NCI-H345 (cell line): ENCODE measurements around the gene PRKD1.
A peak's percentile ranks its signal among the peaks of the same experiment; 100 is the strongest.

ENCODE experiments used
- DNase-seq: peaks from one replicate; lab custom pipeline; 2025; lab: John Stamatoyannopoulos, UW

The PRKD1 gene

GRCh38 chr14:29838752-29839151, 88.9 kb downstream of the PRKD1 start:
- DNase-seq = no peak

- DNase-seq = no peak
Measured at GRCh38 chr14:29836395-29836794, 91.3 kb downstream of the PRKD1 start.

- DNase-seq = no peak
Measured at GRCh38 chr14:29832042-29832441, 95.6 kb downstream of the PRKD1 start.

GRCh38 chr14:29829851-29830250, 97.8 kb downstream of the PRKD1 start:
- DNase-seq = no peak

DNA sequence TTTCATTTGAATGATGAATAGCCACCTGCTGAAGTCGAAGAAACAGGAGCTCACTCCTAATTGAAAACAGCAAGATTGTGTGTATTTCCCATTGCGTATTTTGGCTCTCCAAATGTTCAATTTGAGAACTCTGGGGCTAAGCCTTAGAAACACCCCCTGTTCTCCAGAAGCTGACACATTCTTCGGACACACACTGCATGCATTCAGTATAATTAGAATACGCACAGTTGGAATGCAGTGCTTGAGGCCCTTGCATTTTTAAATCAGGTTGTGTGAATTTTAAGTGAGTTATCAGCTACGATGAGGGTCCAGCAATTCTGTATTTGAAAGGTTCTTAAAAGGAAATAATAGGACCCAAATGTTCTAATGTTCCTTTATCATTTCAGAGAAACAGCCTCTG, 103.8 kb downstream of the PRKD1 start:
- no peak for DNase-seq

GRCh38 chr14:29822430-29822709, 105.3 kb downstream of the PRKD1 start:
- DNase-seq = no peak

GRCh38 chr14:29821661-29822429, 105.8 kb downstream of the PRKD1 start:
- DNase-seq = peak; percentile 53

DNA sequence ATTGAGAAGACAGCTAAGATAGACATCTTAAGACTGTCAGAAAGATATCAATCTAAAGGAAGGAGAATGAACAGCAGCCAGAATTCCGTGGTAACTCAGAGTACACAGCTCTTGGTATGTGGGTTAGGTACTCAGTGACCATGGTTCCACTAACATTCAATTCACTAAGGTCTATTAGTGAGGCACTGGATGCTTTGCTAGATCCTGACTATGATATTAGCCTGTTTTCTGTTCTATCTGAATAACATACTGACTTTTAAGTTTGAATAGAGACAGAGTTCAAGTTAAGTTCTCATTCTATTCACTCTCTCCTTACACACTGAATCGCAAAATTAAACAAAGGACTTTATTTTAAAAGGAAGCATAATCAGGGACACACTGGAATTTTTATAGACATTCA, 106.4 kb downstream of the PRKD1 start:
- DNase-seq = no peak

DNA sequence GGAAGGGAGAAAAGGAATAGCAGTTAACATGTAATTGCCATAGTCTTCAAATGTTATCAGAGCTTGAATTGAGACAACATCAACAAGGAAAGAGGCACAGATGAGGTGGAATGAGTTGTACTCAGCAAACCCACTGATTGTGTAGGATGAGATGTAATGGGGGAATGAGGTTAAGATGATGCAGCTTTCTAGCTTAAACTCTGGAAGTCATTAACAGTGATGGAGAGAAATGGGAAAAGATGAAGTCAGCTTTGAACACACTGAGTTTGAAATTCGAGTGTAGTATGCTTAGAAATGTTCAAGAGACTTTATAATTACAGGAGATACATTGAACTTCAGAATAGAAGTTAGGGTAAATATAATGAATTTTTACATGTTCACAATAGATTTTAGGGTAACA, 106.9 kb downstream of the PRKD1 start:
- no peak for DNase-seq

- no peak for DNase-seq
Measured at GRCh38 chr14:29817767-29818405, 109.8 kb downstream of the PRKD1 start.

GRCh38 chr14:29815016-29815674, 112.5 kb downstream of the PRKD1 start:
- DNase-seq = no peak

GRCh38 chr14:29814156-29815015, 113.3 kb downstream of the PRKD1 start:
- peak; percentile 30 for DNase-seq

DNA sequence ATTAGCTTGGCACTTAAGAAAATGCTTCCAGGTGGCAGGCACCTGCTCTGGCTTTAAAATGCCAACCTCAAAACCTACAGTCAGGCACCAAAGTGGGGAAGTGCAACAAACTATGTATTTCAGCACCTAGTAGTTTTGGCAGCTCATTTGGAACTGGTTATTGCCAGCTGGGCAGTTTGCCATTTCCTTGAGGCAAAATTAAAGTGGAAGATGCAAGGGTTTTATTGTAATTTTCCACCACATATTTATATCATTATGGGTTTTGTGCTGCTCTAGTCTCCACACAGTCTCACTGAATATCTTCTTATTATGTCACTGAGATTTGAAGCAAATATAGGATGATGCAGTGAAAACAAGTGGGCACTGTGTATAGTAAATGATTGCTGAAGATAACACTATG, 117.0 kb downstream of the PRKD1 start:
- peak; percentile 22 for DNase-seq

DNA sequence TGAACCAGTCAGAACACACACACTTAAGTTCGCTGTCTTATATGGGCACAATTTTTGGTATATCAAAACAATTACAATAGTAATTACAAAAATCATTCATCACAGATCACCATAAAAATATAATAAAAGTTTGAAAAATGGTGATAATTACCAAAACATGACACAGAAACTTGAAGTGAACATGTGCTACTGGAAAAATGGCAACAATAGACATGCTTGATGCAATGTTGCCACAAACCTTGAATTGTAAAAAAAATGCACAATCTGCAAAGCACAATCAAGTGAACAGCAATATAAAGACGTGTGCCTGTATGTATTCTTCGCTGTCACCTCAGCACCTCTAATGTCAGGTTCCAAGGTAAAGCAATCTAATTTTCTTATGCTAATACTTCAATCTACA, 117.6 kb downstream of the PRKD1 start:
- no peak for DNase-seq

DNA sequence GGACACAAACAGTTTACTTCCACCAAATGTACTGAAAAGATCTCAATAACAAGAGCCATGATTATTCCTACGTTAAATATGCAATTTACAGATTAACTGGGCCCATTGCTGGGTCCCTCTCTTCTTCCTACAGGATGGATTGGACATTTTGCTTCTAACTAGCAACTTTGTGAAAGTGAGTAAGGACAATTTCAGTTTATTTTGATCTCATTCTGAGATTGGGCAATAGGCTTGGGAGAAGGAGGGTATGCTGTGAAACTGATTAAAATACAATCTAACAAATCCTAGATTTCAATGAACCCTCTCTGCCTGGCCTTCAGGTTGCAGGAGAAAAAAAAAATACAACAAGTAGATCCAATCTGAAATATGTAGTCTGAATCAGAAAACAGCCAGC, 121.5 kb downstream of the PRKD1 start:
- DNase-seq = no peak

DNA sequence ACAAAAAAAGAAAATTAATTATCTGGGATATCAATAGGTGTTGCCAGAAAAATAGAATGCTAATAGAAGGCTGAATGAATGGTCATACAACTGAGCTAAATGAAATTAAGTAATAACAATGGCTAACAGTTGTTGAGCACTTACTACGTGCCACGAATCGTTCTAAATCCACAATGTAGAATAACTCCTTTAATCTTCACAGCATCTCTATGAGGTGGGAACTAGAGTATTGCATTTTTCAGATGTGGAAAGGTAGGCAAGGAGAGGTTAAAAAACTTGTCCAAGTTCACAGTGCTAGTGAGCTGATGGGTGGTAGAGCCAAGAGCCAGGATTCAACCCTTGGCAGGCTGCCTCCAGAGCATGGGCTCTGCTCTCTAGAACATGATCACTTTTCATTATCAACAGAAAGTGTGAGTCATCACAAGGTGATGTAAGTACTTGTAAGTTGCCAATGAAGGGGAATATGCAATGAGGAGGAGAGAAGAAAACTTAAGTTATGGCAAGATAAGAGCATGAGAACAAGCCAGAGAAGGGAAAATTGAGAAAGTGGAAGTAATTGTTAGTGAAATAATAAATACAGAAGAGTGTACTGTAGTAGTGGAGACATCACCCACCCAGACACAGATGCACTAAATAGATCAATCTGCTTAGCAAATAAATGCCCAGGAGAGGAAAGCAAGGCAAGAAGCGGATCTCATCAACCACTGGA, 122.1 kb downstream of the PRKD1 start:
- DNase-seq = peak; percentile 40

- no peak for DNase-seq
Measured at GRCh38 chr14:29804481-29805266, 123.0 kb downstream of the PRKD1 start.

- no peak for DNase-seq
Measured at GRCh38 chr14:29803045-29803444, 124.6 kb downstream of the PRKD1 start.

DNA sequence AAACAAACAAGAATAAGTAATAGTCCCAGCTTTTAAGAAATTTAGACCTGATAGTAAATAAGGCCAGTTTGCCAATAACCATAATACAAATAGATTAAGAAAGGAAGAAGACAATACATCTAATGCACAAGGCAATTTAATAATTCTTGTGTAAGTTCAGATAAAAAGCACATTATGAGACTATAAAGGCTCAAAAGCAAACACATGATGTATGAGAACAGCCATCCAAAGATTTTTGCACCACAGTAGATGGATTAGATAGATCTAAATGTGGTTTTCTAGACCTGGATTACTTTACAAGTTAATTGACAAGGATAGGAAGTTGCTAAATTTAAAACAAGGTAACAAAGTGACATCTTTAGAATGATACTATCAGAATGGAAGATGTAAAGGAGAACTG, 125.4 kb downstream of the PRKD1 start:
- no peak for DNase-seq

DNA sequence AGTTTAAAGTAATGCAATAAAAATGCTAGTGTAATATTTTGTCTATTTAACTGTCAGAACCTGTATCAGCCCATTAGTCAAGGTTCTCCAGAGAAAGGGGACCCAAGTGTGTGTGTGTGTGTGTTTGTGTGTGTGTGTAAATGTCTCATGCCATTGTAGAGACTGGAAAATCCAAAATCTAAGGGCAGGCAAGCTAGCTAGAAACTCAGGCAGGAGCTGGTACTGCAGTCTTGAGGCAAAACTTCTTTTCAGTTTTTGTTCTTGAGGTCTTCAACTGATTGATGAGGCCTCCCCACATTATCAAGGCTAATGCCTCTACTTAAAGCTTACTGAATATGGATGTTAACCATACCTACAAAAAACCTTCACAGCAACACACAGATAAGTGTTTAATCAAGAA, 126.7 kb downstream of the PRKD1 start:
- no peak for DNase-seq

- DNase-seq = no peak
Measured at GRCh38 chr14:29799464-29800095, 128.1 kb downstream of the PRKD1 start.
